NCI-H2227 (cell line): ENCODE results near the gene MGAT1.

Source experiments
- DNase-seq: peaks from one replicate; lab custom pipeline; 2025; ENCODE audit not compliant: unreplicated experiment; lab: John Stamatoyannopoulos, UW

Gene MGAT1

GRCh38 chr5:180824630-180825476, 22.2 kb upstream of the MGAT1 start:
- no peak for DNase-seq

GRCh38 chr5:180823940-180824629, 21.5 kb upstream of the MGAT1 start:
- DNase-seq: no peak

GRCh38 chr5:180823346-180823745, 20.7 kb upstream of the MGAT1 start:
- DNase-seq: no peak

- no peak for DNase-seq
Observed at GRCh38 chr5:180821538-180821937, 18.9 kb upstream of the MGAT1 start.

- no peak for DNase-seq
Observed at GRCh38 chr5:180820788-180821321, 18.2 kb upstream of the MGAT1 start.

- DNase-seq: no peak
Observed at GRCh38 chr5:180818677-180819341, 16.2 kb upstream of the MGAT1 start.

GRCh38 chr5:180817893-180818674, 15.5 kb upstream of the MGAT1 start:
- no peak for DNase-seq

- peak; percentile 19 for DNase-seq
Observed at GRCh38 chr5:180816608-180817534, 14.3 kb upstream of the MGAT1 start.

GRCh38 chr5:180815293-180815917, 12.8 kb upstream of the MGAT1 start:
- no peak for DNase-seq

- DNase-seq: no peak
Observed at GRCh38 chr5:180813420-180813819, 10.8 kb upstream of the MGAT1 start.

GRCh38 chr5:180811623-180812124, 9.1 kb upstream of the MGAT1 start:
- DNase-seq: no peak

- peak; percentile 60 for DNase-seq
Observed at GRCh38 chr5:180810959-180811622, 8.5 kb upstream of the MGAT1 start.

GRCh38 chr5:180810210-180810958, 7.8 kb upstream of the MGAT1 start:
- peak; percentile 90 for DNase-seq

GRCh38 chr5:180809403-180810209, 7.0 kb upstream of the MGAT1 start:
- peak; percentile 75 for DNase-seq

- DNase-seq: peak; percentile 14
Observed at GRCh38 chr5:180808461-180809000, 5.9 kb upstream of the MGAT1 start.

GRCh38 chr5:180807654-180808414, 5.2 kb upstream of the MGAT1 start:
- no peak for DNase-seq
